Epithelial cell of umbilical artery (primary cell): ENCODE results near the gene ASTL. TPM values are rescaled to one million over a fixed set of nuclear protein-coding genes. Genes with fewer than 3 reads are reported as not detected.

ENCODE experiments used
- total RNA-seq: library from RNA; depleted of rRNA; stranded (reverse); fragments of >200 nt; gene quantifications from 2 replicates; pipeline ENCODE4 v1.2.3, GENCODE V29; 2014

ASTL gene
- total RNA-seq: not detected in 2 replicates

DNA sequence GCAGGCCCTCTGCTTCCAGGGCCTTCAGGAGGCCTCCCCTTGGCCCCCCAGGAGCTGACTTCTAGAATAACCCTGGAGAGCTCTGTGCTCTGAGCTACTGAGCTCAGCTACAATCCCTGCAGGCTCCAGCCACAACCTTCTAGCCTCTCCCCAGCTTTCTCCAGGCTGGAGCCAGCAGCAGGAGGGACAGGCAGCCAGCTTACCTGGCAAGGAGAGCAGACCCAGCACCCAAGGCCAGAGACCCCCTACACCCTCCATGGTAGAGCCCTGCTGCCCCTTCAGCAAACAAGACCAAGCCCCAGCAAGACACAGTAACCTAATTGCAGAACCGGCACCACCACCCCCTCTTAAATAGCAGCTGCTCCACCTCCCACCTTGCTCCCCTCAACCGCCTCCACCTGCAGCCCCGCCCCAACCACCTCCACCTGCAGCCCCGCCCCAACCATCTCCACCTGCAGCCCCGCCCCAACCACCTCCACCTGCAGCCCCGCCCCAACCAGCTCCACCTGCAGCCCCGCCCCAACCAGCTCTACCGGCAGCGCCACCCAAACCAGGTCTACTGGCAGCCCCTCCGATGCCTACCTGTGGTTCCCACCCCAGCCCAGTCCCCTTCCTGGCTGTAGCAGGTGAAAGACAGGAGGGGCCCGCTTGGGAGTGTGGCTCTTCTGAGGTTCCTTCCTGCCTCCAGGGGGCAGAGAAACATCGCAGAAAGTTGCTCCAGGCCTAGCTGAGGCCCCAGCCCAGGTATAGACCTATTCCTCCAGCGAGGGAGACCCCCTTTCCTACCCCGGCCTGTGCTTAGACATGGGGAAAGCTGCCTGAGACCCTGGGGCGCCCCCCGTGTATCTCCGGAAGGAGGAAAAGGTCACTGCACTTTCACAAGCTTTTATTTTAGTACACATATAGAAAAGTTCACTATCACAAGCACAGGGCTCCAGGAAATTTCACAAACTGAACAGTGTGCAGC is at the start of gene ASTL:
Gene ASTL (minus strand): TSS at position 324 of the 967 bp plus-strand sequence. CDS start 66 bp downstream, at position 258.

DNA sequence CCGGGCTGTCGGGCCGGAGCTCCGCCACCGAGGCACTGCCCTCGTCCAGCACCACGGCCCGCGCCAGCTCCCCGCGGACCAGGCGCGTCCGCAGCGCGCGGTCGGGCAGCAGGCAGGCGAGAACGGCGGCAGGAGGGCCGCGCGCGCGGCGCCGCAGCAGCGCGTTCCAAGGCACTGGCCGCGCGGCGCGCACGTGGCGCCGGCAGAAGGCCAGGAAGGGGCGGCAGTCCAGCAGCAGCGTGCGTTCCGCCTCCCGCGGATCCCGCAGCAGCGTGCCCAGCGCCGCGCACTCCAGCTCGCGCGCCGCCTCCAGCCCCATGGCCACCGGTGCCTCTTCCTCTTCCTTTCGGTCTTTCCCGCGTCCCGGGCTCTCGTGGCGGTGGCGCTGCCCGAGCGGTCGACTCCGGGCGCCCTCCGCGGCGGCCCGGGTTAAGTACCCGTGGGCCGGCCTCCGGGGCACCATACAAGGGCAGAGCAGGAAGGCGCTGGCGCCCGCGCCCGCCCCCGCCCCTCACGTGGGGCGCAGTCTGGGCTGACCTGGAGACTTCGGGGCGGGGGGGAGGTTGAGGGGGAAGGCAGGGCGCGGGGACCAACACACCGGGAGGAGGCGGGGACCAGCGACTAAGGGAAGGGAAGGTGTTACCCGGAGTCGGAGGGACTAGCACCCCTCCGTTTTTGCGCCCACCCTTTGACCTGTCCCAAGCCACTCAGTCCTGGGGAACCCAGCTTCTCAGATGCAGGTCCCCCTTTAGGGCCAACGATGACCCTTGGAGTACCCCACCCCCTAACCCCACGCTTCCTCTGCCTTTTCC is 6.9 kb upstream of the ASTL start, which contains the start of gene DUSP2:
Gene DUSP2 (minus strand): TSS at position 405 of the 812 bp plus-strand sequence. CDS start 86 bp downstream, at position 319.

GRCh38 chr2:96116424-96116878 is 21.9 kb downstream of the ASTL start, which contains the start of gene ADRA2B:
ADRA2B (minus strand) TSS chr2:96116571; CDS start chr2:96116149, 422 bp downstream.

Other genes with a start within 250 kb of the ASTL start
- 98.4 and 107 TPM in 2 replicates for gene ANKRD36C, start 146.7 kb downstream of the ASTL start, total RNA-seq
- 8.8 and 10.3 TPM in 2 replicates for gene GPAT2, start 103.6 kb downstream of the ASTL start, total RNA-seq
- not detected in 2 replicates for gene ADRA2B, start 21.9 kb downstream of the ASTL start, total RNA-seq
- 0.61 and 0.65 TPM in 2 replicates for gene DUSP2, start 6.9 kb upstream of the ASTL start, total RNA-seq
- 142 and 196 TPM in 2 replicates for gene STARD7, start 70.3 kb upstream of the ASTL start, total RNA-seq
- 10.1 and 15.8 TPM in 2 replicates for gene TMEM127, start 127.5 kb upstream of the ASTL start, total RNA-seq
- gene CIAO1, start 127.7 kb upstream of the ASTL start, total RNA-seq: 116 and 119 TPM in 2 replicates
- 38.1 and 46.1 TPM in 2 replicates for gene SNRNP200, start 167.0 kb upstream of the ASTL start, total RNA-seq
- 1.6 and 3.0 TPM in 2 replicates for gene ITPRIPL1, start 186.8 kb upstream of the ASTL start, total RNA-seq
- gene NCAPH, start 197.3 kb upstream of the ASTL start, total RNA-seq: 15.2 and 17.5 TPM in 2 replicates